IPS-11a (cell line): Measurements from ENCODE around the gene AEBP2.
"Not testable (repeated sequence)": the region's sequence is repeated elsewhere in the genome, so short reads cannot be mapped to it uniquely, and the experiment has no call there.

ENCODE experiments used
- H3K4me3 ChIP-seq: one replicate; pipeline ENCODE4 v1.5.1; 2013; ENCODE audit warnings: low read depth, low read length, control low read depth

The AEBP2 gene

GRCh38 chr12:19451196-19451595, 11.9 kb downstream of the AEBP2 start:
- no peak overlapping the region for H3K4me3 ChIP-seq

GRCh38 chr12:19453961-19454360, 14.7 kb downstream of the AEBP2 start:
- H3K4me3 ChIP-seq, result no peak overlapping the region

- H3K4me3 ChIP-seq, result no peak overlapping the region
Observed at GRCh38 chr12:19454837-19455236, 15.5 kb downstream of the AEBP2 start.

- no peak overlapping the region for H3K4me3 ChIP-seq
Observed at GRCh38 chr12:19456176-19456575, 16.9 kb downstream of the AEBP2 start.

- no peak overlapping the region for H3K4me3 ChIP-seq
Observed at GRCh38 chr12:19457561-19457960, 18.3 kb downstream of the AEBP2 start.

- H3K4me3 ChIP-seq, result no peak overlapping the region
Observed at GRCh38 chr12:19458733-19459132, 19.4 kb downstream of the AEBP2 start.

GRCh38 chr12:19461999-19462398, 22.7 kb downstream of the AEBP2 start:
- H3K4me3 ChIP-seq, result no peak overlapping the region

GRCh38 chr12:19462406-19462805, 23.1 kb downstream of the AEBP2 start:
- H3K4me3 ChIP-seq, result no peak overlapping the region

- no peak overlapping the region for H3K4me3 ChIP-seq
Observed at GRCh38 chr12:19464192-19464580, 24.9 kb downstream of the AEBP2 start.

- H3K4me3 ChIP-seq, result no peak overlapping the region
Observed at GRCh38 chr12:19465711-19466110, 26.4 kb downstream of the AEBP2 start.

GRCh38 chr12:19474147-19474546, 34.9 kb downstream of the AEBP2 start:
- H3K4me3 ChIP-seq, result no peak overlapping the region

- H3K4me3 ChIP-seq, result not testable (repeated sequence)
Observed at GRCh38 chr12:19475884-19476505, 36.7 kb downstream of the AEBP2 start.

GRCh38 chr12:19477071-19477470, 37.8 kb downstream of the AEBP2 start:
- H3K4me3 ChIP-seq, result no peak overlapping the region

GRCh38 chr12:19480459-19480858, 41.2 kb downstream of the AEBP2 start:
- no peak overlapping the region for H3K4me3 ChIP-seq

GRCh38 chr12:19482036-19482435, 42.7 kb downstream of the AEBP2 start:
- H3K4me3 ChIP-seq, result no peak overlapping the region

- H3K4me3 ChIP-seq, result no peak overlapping the region
Observed at GRCh38 chr12:19482551-19483109, 43.3 kb downstream of the AEBP2 start.

GRCh38 chr12:19483727-19484126, 44.4 kb downstream of the AEBP2 start:
- no peak overlapping the region for H3K4me3 ChIP-seq

GRCh38 chr12:19484738-19485137, 45.4 kb downstream of the AEBP2 start:
- H3K4me3 ChIP-seq, result no peak overlapping the region

GRCh38 chr12:19485240-19485639, 45.9 kb downstream of the AEBP2 start:
- no peak overlapping the region for H3K4me3 ChIP-seq

GRCh38 chr12:19489168-19489567, 49.9 kb downstream of the AEBP2 start:
- no peak overlapping the region for H3K4me3 ChIP-seq

- no peak overlapping the region for H3K4me3 ChIP-seq
Observed at GRCh38 chr12:19490908-19491307, 51.6 kb downstream of the AEBP2 start.

GRCh38 chr12:19491863-19492262, 52.6 kb downstream of the AEBP2 start:
- no peak overlapping the region for H3K4me3 ChIP-seq
